ENCODE data around the gene TXNDC8.
A peak's percentile ranks its signal among the peaks of the same experiment; 100 is the strongest.

TXNDC8 gene

DNA sequence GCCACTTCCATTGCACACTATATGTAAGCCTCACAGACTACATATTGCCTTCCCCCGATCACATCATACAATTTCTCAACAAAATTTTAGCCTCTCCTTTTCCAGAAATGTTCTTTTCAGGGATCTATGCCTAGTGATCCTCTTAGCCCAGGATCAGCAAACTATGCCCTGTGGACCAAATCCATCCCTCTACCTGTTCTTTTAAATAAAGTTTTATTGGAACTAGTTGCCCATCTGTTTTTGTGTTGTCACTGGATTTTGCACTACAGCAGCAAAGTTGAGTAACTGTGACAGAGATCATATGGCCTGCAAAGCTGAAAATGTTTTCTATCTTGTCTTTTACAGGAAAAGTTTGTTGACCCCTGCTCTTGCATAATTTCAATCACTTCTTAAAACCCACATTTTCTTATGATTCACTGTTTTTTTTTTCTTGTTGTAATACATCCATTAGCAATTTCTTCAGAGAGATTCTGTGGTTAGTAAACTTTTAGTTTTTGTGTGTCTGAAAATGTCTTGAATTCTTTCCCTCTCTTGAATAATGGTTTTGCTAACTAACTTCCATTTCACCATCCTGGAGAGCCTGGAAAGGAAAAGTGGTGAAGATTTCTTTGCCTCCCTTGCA lies 7.1 kb downstream of the TXNDC8 start:
- Histone ChIP-seq H3K36me3 (ENCODE audit: control insufficient read depth in 5 of 5, insufficient read depth in 5 of 5, low read length in 5 of 5) (no peaks in the 10 kb centered on the region), H3K4me3 (ENCODE audit: low read depth in 1 of 5, low read length in 5 of 5) (no peak overlapping the region), H3K27ac (ENCODE audit: low read depth, low read length) (no peak overlapping the region), H3K27me3 (ENCODE audit: control insufficient read depth in 5 of 5, insufficient read depth in 4 of 5, low read length in 5 of 5) (peaks cover 0 to 3% (median 0%) of the 10 kb centered on the region in 5 donors), H3K4me1 (ENCODE audit: control insufficient read depth in 5 of 5, insufficient read depth in 5 of 5, low read length in 5 of 5) (peaks cover 0 to 5% (median 0%) of the 10 kb centered on the region in 5 donors), H3K9me3 (ENCODE audit: control insufficient read depth in 5 of 5, low read length in 5 of 5) (peaks cover 0 to 2% (median 0%) of the 10 kb centered on the region in 5 donors), H3K9ac (ENCODE audit: low read length in 5 of 5) (no peak overlapping the region)

DNA sequence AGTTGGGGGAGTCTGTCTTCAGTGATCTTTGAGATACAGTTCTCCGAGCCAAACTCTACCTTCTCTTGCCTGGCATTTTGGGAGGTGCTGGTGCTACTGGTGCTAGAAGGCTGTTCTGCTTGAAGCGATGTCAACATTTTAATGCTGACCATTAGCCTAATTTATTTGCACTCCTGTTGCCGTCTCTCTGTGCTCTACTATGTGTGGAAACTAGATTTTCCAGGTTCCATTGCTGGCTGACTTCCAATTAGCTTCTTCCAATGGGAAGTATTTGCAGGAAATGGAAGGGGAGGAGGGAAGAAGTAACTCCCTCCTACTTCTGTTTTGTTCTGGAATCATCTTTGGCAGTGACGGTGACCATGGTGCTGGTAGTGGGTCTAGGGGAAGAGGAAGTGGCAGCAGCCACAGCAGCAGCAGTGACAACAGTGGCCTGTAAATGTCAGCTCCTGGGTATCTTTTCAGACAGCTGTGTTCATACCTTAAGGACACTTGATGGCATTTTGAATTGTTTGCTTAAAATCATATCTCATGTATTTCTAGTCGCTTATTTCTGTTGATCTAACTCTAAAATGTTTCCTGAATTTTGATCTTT lies 7.9 kb downstream of the TXNDC8 start:
- peaks cover 0 to 2% (median 0%) of the 10 kb centered on the region in 5 donors for H3K9me3 ChIP-seq (ENCODE audit: control insufficient read depth in 5 of 5, low read length in 5 of 5)
- no peak overlapping the region for H3K4me3 ChIP-seq (ENCODE audit: low read depth in 1 of 5, low read length in 5 of 5)
- H3K27ac ChIP-seq (ENCODE audit: low read depth, low read length): no peak overlapping the region
- no peak overlapping the region for H3K9ac ChIP-seq (ENCODE audit: low read length in 5 of 5)
- peaks cover 0 to 5% (median 0%) of the 10 kb centered on the region in 5 donors for H3K4me1 ChIP-seq (ENCODE audit: control insufficient read depth in 5 of 5, insufficient read depth in 5 of 5, low read length in 5 of 5)
- no peaks in the 10 kb centered on the region for H3K36me3 ChIP-seq (ENCODE audit: control insufficient read depth in 5 of 5, insufficient read depth in 5 of 5, low read length in 5 of 5)
- peaks cover 0 to 3% (median 0%) of the 10 kb centered on the region in 5 donors for H3K27me3 ChIP-seq (ENCODE audit: control insufficient read depth in 5 of 5, insufficient read depth in 4 of 5, low read length in 5 of 5)

DNA sequence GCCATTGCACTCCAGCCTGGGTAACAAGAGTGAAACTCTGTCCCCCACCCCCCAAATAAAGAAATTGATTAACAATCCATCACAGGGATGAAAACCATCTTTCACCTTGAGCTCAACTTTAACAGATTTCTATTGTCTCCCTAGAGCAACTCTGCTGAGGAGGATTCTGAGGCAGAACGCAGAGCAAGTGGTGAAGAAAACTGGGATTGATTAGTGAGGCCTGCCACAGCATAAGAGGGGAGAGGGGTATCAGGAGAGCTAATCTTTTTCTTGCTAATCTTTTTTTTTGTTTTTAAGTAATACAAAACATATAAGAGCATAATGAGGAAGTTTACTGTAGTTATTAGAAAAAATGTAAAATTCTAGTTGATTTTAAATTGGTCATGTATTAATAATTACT lies 8.9 kb downstream of the TXNDC8 start:
- Histone ChIP-seq H3K9ac (ENCODE audit: low read length in 5 of 5) (no peak overlapping the region), H3K27me3 (ENCODE audit: control insufficient read depth in 5 of 5, insufficient read depth in 4 of 5, low read length in 5 of 5) (peaks cover 0 to 3% (median 0%) of the 10 kb centered on the region in 5 donors), H3K4me3 (ENCODE audit: low read depth in 1 of 5, low read length in 5 of 5) (no peak overlapping the region)

DNA sequence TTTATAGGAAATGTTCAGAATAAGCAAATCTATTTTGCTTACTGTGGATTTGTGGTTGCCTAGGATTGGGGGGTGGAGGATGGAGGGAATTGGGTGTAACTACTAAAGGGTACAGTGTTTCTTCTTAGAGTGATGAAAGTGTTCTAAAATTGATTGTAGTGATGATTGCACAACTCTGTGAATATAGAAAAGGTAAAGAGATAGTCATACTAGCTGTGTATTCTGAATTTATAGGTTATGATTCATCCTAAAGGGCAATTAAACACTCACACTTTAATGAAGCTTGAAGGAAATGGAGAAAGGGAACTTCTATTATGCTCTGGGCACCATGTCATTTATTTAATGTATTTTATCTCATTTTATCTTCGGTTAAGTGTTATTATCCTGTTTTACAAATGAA lies 9.9 kb downstream of the TXNDC8 start:
- Histone ChIP-seq H3K27ac (ENCODE audit: low read depth, low read length) (no peak overlapping the region), H3K36me3 (ENCODE audit: control insufficient read depth in 5 of 5, insufficient read depth in 5 of 5, low read length in 5 of 5) (no peaks in the 10 kb centered on the region), H3K4me3 (ENCODE audit: low read depth in 1 of 5, low read length in 5 of 5) (no peak overlapping the region), H3K4me1 (ENCODE audit: control insufficient read depth in 5 of 5, insufficient read depth in 5 of 5, low read length in 5 of 5) (peaks cover 0 to 5% (median 0%) of the 10 kb centered on the region in 5 donors), H3K27me3 (ENCODE audit: control insufficient read depth in 5 of 5, insufficient read depth in 4 of 5, low read length in 5 of 5) (no peaks in the 10 kb centered on the region), H3K9me3 (ENCODE audit: control insufficient read depth in 5 of 5, low read length in 5 of 5) (peaks cover 0 to 2% (median 0%) of the 10 kb centered on the region in 5 donors), H3K9ac (ENCODE audit: low read length in 5 of 5) (no peak overlapping the region)

More for the DNA sequence above, 8.9 kb downstream of the TXNDC8 start:
- no peak overlapping the region for H3K27ac ChIP-seq (ENCODE audit: low read depth, low read length)
- peaks cover 0 to 5% (median 0%) of the 10 kb centered on the region in 5 donors for H3K4me1 ChIP-seq (ENCODE audit: control insufficient read depth in 5 of 5, insufficient read depth in 5 of 5, low read length in 5 of 5)
- peaks cover 0 to 2% (median 0%) of the 10 kb centered on the region in 5 donors for H3K9me3 ChIP-seq (ENCODE audit: control insufficient read depth in 5 of 5, low read length in 5 of 5)
- H3K36me3 ChIP-seq (ENCODE audit: control insufficient read depth in 5 of 5, insufficient read depth in 5 of 5, low read length in 5 of 5): no peaks in the 10 kb centered on the region

DNA sequence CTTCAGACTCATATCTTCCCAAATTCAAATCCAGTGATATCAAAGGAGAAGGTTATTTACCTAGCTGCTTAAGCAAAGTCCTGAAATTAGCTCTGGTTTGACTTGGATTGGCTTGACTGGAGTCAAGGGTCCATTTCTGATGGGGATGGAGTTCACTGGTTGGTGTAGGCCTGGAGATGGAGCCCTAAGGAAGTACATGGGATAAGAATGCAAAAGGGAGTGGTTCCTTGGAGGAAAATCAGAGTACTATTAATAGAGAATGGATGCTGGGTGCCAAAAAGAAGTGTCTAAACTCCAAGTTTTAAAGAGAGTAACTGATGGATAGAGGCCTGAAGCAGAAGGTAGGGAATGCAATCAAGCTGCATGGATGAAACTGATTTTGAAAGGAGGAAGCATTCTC lies 13.8 kb downstream of the TXNDC8 start:
- H3K9me3 ChIP-seq (ENCODE audit: control insufficient read depth in 5 of 5, low read length in 5 of 5): no peaks in the 10 kb centered on the region
- no peak overlapping the region for H3K9ac ChIP-seq (ENCODE audit: low read length in 5 of 5)
- H3K4me1 ChIP-seq (ENCODE audit: control insufficient read depth in 5 of 5, insufficient read depth in 5 of 5, low read length in 5 of 5): no peaks in the 10 kb centered on the region
- H3K27me3 ChIP-seq (ENCODE audit: control insufficient read depth in 5 of 5, insufficient read depth in 4 of 5, low read length in 5 of 5): no peaks in the 10 kb centered on the region
- no peak overlapping the region for H3K27ac ChIP-seq (ENCODE audit: low read depth, low read length)
- no peaks in the 10 kb centered on the region for H3K36me3 ChIP-seq (ENCODE audit: control insufficient read depth in 5 of 5, insufficient read depth in 5 of 5, low read length in 5 of 5)
- H3K4me3 ChIP-seq (ENCODE audit: low read depth in 1 of 5, low read length in 5 of 5): no peak overlapping the region

DNA sequence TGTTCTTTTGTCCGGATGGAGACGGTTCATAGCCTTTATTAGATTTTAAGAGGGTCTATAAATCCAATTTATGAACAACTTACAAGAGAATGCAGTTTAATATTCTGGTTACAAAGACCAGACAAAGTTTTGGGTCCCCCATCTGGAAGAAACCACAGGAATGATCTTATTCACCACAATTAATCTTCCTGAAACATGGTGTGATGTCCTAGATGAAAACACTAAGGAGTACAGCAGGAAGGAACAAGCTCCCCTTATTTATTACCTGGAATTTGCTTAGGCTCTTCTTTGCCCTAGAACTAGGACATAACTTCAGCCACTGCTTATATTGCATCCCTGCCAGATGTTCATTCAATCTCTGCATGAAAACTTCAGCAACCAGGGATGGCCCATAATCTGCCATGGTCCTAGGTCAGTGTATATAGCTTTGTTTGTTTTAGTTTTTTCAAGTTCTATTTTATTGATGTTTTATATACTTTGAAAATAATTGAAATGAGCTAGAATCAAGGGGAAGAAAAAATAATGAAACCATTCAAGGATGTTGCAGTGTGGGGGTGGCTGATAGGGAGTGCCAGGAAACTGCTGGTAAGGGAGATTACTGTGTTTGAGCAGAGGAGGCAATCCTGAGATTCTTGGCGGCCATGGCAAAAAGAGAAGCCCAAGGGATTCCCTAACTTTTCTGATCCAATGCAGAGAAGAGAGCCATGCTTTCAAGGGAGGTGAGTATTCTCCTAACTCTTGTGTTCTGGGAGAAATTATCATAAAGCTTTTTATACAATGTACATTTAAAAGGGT lies 16.8 kb downstream of the TXNDC8 start:
- H3K27ac ChIP-seq (ENCODE audit: low read depth, low read length): no peak overlapping the region

DNA sequence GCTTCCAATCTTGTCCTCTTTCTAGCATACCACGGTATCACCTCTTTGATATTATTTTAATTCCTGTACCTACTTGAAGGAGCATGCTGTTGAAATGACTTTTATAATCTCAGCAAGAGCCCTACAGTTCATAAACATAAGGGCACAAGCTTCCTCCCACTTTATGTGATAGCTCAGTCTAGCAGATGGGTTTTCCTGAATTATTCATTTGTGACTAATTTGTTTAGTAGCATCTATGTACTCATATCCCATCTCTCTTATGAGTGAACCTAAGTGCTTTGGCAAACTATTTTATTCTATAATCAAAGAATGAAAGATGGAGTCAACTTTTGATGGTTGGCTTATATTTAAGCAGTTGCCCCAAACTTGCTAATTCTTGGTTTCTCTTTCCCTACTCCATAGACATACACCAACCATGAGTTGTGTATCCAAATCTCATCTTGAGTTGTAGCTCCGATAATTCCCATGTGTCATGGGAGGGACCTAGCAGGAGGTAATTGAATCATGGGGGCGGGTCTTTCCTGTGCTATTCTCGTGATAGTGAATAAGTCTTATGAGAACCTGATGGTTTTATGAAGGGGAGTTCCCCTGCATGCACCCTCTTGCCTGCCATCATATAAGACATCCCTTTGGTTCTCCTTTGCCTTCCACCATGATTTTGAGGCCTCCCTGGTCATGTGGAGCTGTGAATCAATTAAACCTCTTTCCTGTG lies 17.7 kb downstream of the TXNDC8 start:
- no peaks in the 10 kb centered on the region for H3K4me1 ChIP-seq (ENCODE audit: control insufficient read depth in 5 of 5, insufficient read depth in 5 of 5, low read length in 5 of 5)
- H3K9ac ChIP-seq (ENCODE audit: low read length in 5 of 5): no peak overlapping the region
- no peaks in the 10 kb centered on the region for H3K9me3 ChIP-seq (ENCODE audit: control insufficient read depth in 5 of 5, low read length in 5 of 5)
- H3K27me3 ChIP-seq (ENCODE audit: control insufficient read depth in 5 of 5, insufficient read depth in 4 of 5, low read length in 5 of 5): no peaks in the 10 kb centered on the region
- no peak overlapping the region for H3K4me3 ChIP-seq (ENCODE audit: low read depth in 1 of 5, low read length in 5 of 5)
- no peak overlapping the region for H3K27ac ChIP-seq (ENCODE audit: low read depth, low read length)
- H3K36me3 ChIP-seq (ENCODE audit: control insufficient read depth in 5 of 5, insufficient read depth in 5 of 5, low read length in 5 of 5): no peaks in the 10 kb centered on the region

More for the DNA sequence above, 16.8 kb downstream of the TXNDC8 start:
- H3K4me1 ChIP-seq (ENCODE audit: control insufficient read depth in 5 of 5, insufficient read depth in 5 of 5, low read length in 5 of 5): no peaks in the 10 kb centered on the region
- no peak overlapping the region for H3K9ac ChIP-seq (ENCODE audit: low read length in 5 of 5)
- H3K36me3 ChIP-seq (ENCODE audit: control insufficient read depth in 5 of 5, insufficient read depth in 5 of 5, low read length in 5 of 5): no peaks in the 10 kb centered on the region
- H3K4me3 ChIP-seq (ENCODE audit: low read depth in 1 of 5, low read length in 5 of 5): no peak overlapping the region
- H3K9me3 ChIP-seq (ENCODE audit: control insufficient read depth in 5 of 5, low read length in 5 of 5): no peaks in the 10 kb centered on the region
- no peaks in the 10 kb centered on the region for H3K27me3 ChIP-seq (ENCODE audit: control insufficient read depth in 5 of 5, insufficient read depth in 4 of 5, low read length in 5 of 5)

DNA sequence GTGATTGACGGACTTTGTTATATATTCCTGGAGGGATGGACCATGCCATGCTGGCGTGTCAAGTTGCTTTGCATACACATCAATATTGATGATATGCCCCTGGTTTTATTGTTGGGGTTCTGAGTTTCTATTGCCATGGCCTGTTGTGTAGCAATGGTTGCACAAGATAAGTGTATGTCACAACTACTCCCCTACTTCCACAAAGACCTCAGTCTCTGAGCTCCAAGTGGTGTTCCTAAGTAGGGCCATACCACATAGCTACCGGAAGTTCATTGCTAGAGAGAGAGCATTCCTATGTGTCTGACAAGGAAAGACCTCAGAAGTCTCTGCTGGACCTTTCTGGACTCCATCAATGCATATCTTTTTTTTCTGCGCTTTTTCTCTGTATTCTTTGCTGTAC lies 19.8 kb downstream of the TXNDC8 start:
- Histone ChIP-seq H3K27ac (ENCODE audit: low read depth, low read length) (no peak overlapping the region), H3K9ac (ENCODE audit: low read length in 5 of 5) (no peak overlapping the region), H3K36me3 (ENCODE audit: control insufficient read depth in 5 of 5, insufficient read depth in 5 of 5, low read length in 5 of 5) (no peaks in the 10 kb centered on the region), H3K4me3 (ENCODE audit: low read depth in 1 of 5, low read length in 5 of 5) (no peak overlapping the region), H3K27me3 (ENCODE audit: control insufficient read depth in 5 of 5, insufficient read depth in 4 of 5, low read length in 5 of 5) (no peaks in the 10 kb centered on the region), H3K9me3 (ENCODE audit: control insufficient read depth in 5 of 5, low read length in 5 of 5) (no peaks in the 10 kb centered on the region), H3K4me1 (ENCODE audit: control insufficient read depth in 5 of 5, insufficient read depth in 5 of 5, low read length in 5 of 5) (no peaks in the 10 kb centered on the region)

DNA sequence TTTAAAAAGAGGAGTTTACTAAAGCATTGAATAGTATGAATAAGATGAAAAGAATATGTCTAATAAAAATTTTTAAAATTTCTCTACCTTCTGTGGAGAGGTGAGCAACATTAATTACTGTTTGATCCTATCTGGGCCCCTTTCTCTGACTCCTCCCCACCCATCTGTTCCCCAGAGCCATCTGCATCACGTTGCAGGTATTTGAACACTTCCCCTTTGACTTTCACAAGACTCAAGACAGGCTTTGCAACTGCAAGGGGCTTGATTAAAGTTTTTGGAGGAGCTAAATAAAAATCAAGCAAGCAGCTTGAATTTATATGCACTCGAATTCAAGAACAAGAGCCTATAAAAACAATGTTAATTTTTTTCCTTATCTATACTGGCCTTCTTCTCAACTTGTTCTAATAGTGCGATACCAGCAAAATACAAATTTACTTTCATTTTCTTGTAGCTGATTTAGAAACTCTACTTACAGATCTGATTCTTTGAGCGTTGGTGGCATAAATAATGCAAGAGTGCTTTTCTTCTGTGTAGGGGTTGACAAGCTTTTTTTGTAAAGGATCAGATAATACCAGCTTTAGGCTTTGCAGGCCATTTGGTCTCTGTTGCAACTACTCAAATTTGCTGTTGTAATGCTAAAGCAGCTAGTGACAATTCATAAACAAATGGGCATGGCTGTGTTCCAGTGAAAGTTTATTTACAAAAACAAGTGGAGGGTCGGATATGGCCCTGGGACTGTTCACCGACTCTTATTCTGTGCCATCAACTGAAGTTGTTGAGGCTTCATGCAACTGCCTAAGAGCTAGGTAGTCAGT lies 21.2 kb downstream of the TXNDC8 start:
- Histone ChIP-seq H3K27ac (ENCODE audit: low read depth, low read length) (no peak overlapping the region), H3K36me3 (ENCODE audit: control insufficient read depth in 5 of 5, insufficient read depth in 5 of 5, low read length in 5 of 5) (no peaks in the 10 kb centered on the region), H3K9ac (ENCODE audit: low read length in 5 of 5) (no peak overlapping the region), H3K9me3 (ENCODE audit: control insufficient read depth in 5 of 5, low read length in 5 of 5) (peaks cover 0 to 7% (median 2%) of the 10 kb centered on the region in 5 donors), H3K4me1 (ENCODE audit: control insufficient read depth in 5 of 5, insufficient read depth in 5 of 5, low read length in 5 of 5) (no peaks in the 10 kb centered on the region), H3K27me3 (ENCODE audit: control insufficient read depth in 5 of 5, insufficient read depth in 4 of 5, low read length in 5 of 5) (no peaks in the 10 kb centered on the region), H3K4me3 (ENCODE audit: low read depth in 1 of 5, low read length in 5 of 5) (peak overlapping the region in 2 of 5 donors; percentile 14 to 25)
